Esophagus squamous epithelium (tissue), 5 donors: ENCODE results near the gene SPACA9. TPM values are rescaled to one million over a fixed set of nuclear protein-coding genes. Genes with fewer than 3 reads are reported as not detected.

ENCODE experiments used
- DNase-seq: peaks from one replicate; lab custom pipeline; 2025; lab: John Stamatoyannopoulos, UW
- H3K27ac ChIP-seq, 4 donors: fragments of 200-600 bp; sonication (generic); one replicate each; pipeline ENCODE4 v1.5.1; 2016 to 2019; ENCODE audit warnings: mild to moderate bottlenecking in 1 of 4
- H3K27me3 ChIP-seq, 4 donors: fragments of 200-600 bp; sonication (generic); 1 replicate in 3 of 4; 2 replicates in 1 of 4; pipeline versions ENCODE4 v1.5.1 to v1.6.0; 2017 to 2021; ENCODE audit warnings: antibody characterized with exemption in 1 of 4
- H3K36me3 ChIP-seq, 3 donors: fragments of 200-600 bp; sonication (generic); one replicate each; pipeline ENCODE4 v1.5.1; 2016 to 2019
- H3K4me1 ChIP-seq, 3 donors: fragments of 200-600 bp; sonication (generic); one replicate each; pipeline ENCODE4 v1.5.1; 2017 to 2019
- H3K4me3 ChIP-seq, 4 donors: fragments of 200-600 bp; sonication (generic); 1 replicate in 3 of 4; 2 replicates in 1 of 4; pipeline ENCODE4 v1.5.1; 2016 to 2019; ENCODE audit warnings: mild to moderate bottlenecking in 2 of 4, moderate library complexity in 1 of 4
- H3K9me3 ChIP-seq, 3 donors: fragments of 200-600 bp; sonication (generic); one replicate each; pipeline ENCODE4 v1.5.1; 2016 to 2019
- CTCF ChIP-seq, 6 experiments: fragments of 450-650 bp in 4 of 6; fragments of 200-600 bp in 2 of 6; sonication (generic) in 2 of 6; IDR thresholded peaks; one replicate each; pipeline ENCODE4 v1.5.1; 2016 to 2019; ENCODE audit warnings: antibody characterized with exemption in 6 of 6, mild to moderate bottlenecking in 4 of 6, moderate library complexity in 4 of 6
- POLR2A ChIP-seq, 4 donors: fragments of 450-650 bp; IDR thresholded peaks; one replicate each; pipeline ENCODE4 v1.6.1; 2017; ENCODE audit warnings: antibody characterized with exemption in 4 of 4, mild to moderate bottlenecking in 4 of 4, moderate library complexity in 3 of 4
- WGBS, 2 donors: methylation state at CpG; one replicate each; pipeline ENCODE4 v1.1.5; 2018; 5-methylcytosine and 5-hydroxymethylcytosine counted together
- intact Hi-C: fragments of 100-400 bp; cut with DNase I; formaldehyde crosslinking; loops from one replicate; pipeline ENCODE4 v1.15.0; 2022
- total RNA-seq, 4 donors: library from RNA; depleted of rRNA; stranded (reverse); fragments of >200 nt; gene quantifications; one replicate each; pipeline ENCODE4 v1.1.0, GENCODE V29; 2016
- donor health status: DM: yes; HTN: yes; CAD: no.

The SPACA9 gene
- total RNA-seq = 1 to 10 TPM; 2.0 to 6.2 (median 3.9) TPM

DNA sequence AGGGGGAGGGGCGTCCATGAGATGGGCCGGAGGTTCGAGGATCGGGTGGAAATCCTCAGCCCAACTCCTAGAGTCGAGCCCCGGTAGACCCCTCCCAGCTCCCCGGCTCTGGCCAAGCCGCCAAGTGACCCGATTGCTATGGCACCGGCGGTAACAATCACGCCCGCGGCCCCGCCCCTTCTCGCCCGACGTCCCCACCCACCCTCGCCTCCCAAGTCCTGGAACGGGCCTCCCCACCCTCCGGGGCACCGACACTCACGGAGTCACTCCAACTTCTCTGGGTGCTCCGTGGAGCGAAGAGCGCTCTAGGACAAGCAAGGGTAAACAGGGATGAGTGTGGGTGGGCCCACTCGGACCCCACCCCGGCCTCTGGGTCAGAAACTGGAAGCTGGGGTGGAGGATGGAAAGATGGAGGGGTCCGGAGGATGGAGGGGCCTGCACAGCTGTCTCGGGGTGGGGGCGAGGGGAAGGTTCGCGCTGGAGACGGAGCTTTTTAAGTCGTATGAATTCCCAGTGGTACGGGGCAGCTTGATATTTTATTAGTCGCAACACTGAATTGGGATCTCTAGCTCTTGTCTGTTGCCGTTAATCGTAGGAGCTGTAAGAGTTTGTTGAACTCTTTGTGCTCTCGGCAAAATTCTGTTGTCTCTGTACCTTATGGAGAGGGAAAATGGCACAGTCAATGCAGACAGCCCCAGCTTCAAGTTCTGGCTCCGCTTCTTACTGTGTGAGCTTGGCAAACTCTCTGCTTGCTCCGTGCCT, at the start of gene SPACA9:
Gene SPACA9, plus strand, starts transcription at position 204 of the 762 bp plus-strand sequence. CDS start 5,050 bp downstream, outside the sequence.
- H3K4me1 ChIP-seq = peaks cover 6 to 33% (median 13%) of the 10 kb centered on the region in 3 donors
- peak within 1 kb of the TSS; percentile 78 to 91 (median 82) for H3K4me3 ChIP-seq
- TF ChIP-seq CTCF (IDR thresholded peaks at IDR 0.05) = no peak
- TF ChIP-seq POLR2A (IDR thresholded peaks at IDR 0.05) = peak in 1 of 4 donors; percentile 12
- H3K9me3 ChIP-seq = no peaks in the 10 kb centered on the region
- WGBS, 2 donors = 27 to 44% methylated on average over 17 to 18 of the region's 42 CpGs
- intact Hi-C loops = no loop called here
- H3K36me3 ChIP-seq = peaks cover 0 to 2% (median 0%) of the 10 kb centered on the region in 3 donors
- H3K27me3 ChIP-seq = no peaks in the 10 kb centered on the region
- DNase-seq = no peak
- H3K27ac ChIP-seq = peak within 1 kb of the TSS; percentile 89 to 97 (median 93)

DNA sequence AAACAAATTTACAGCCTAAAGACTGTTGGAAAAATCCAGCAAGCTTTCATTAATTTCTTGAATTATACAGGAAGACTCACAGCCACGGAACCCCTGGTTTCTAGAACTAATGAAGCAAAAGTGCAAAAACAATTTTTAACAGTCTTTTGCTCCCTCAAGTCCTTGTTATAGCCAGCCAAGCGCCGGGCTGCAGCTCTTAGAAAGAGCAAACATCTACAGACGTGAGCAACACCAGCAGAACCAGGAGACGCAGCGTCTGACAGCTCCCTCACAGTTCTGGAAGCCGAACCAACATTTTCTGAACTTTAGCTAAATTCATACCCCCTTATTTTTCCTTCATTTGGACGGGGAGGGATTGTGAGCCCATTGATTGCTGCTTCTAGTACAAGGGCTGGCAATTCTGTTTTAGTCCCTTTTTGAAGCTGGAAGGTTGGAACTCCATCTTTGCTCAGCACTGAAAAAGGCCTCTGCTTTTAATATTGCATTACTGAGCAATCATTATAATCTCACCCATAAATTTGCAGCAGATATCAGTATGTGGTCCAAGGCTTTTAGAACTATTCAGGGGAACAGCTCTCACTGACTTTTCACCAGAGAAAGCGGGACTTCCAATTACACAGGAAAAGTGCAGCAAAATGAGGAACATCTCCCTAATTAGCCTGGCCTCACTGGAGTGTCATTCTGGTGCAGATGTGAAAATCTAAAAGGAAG, 46.4 kb upstream of the SPACA9 start:
- Histone ChIP-seq H3K4me3 (no peak overlapping the region), H3K9me3 (no peaks in the 10 kb centered on the region), H3K27ac (no peak overlapping the region), H3K4me1 (no peaks in the 10 kb centered on the region), H3K36me3 (no peaks in the 10 kb centered on the region), H3K27me3 (peaks cover 0 to 11% (median 0%) of the 10 kb centered on the region in 4 donors)
- TF ChIP-seq POLR2A (IDR thresholded peaks at IDR 0.05) (no peak), CTCF (IDR thresholded peaks at IDR 0.05) (no peak)
- no peak for DNase-seq
- intact Hi-C loops = no loop called here
- 60 to 71% methylated on average over 8 to 9 of the region's 9 CpGs for WGBS, 2 donors

- no peak overlapping the region for H3K4me3 ChIP-seq
- peaks cover 0 to 6% (median 0%) of the 10 kb centered on the region in 4 donors for H3K27me3 ChIP-seq
- H3K27ac ChIP-seq = no peak overlapping the region
- no peaks in the 10 kb centered on the region for H3K36me3 ChIP-seq
- no peak for DNase-seq
- intact Hi-C loops = no loop called here
- no peaks in the 10 kb centered on the region for H3K4me1 ChIP-seq
- H3K9me3 ChIP-seq = no peaks in the 10 kb centered on the region
- no peak for TF ChIP-seq POLR2A (IDR thresholded peaks at IDR 0.05)
- no peak for TF ChIP-seq CTCF (IDR thresholded peaks at IDR 0.05)
- WGBS, 2 donors = 66 to 84% methylated on average over 18 to 19 of the region's 24 CpGs
Observed at GRCh38 chr9:132833550-132834121, 45.1 kb upstream of the SPACA9 start.

GRCh38 chr9:132834343-132834742, 44.4 kb upstream of the SPACA9 start:
- no peaks in the 10 kb centered on the region for H3K9me3 ChIP-seq
- TF ChIP-seq CTCF (IDR thresholded peaks at IDR 0.05) (no peak), POLR2A (IDR thresholded peaks at IDR 0.05) (no peak)
- WGBS, 2 donors = 77 to 83% methylated on average over 7 of the region's 7 CpGs
- no peaks in the 10 kb centered on the region for H3K4me1 ChIP-seq
- H3K36me3 ChIP-seq = no peaks in the 10 kb centered on the region
- intact Hi-C loops = no loop called here
- H3K27me3 ChIP-seq = peaks cover 0 to 6% (median 0%) of the 10 kb centered on the region in 4 donors
- no peak for DNase-seq
- H3K4me3 ChIP-seq = no peak overlapping the region
- H3K27ac ChIP-seq = no peak overlapping the region
